Endothelial cell of umbilical vein (primary cell): ENCODE data around the gene TTLL5.

Experiments used
- CTCF ChIP-seq, 2 donors: IDR thresholded peaks; 1 replicate in 1 of 2; 2 replicates in 1 of 2; pipeline ENCODE4 v1.5.1; 2011; ENCODE audit warnings: low read length in 2 of 2, mild to moderate bottlenecking in 2 of 2, moderate library complexity in 2 of 2, control low read depth in 1 of 2, inconsistent platforms in 1 of 2, low read depth in 1 of 2; ENCODE audit not compliant: insufficient read depth in 1 of 2; ENCODE audit errors: extremely low read depth in 1 of 2
- EZH2 ChIP-seq: IDR thresholded peaks from 2 replicates; pipeline ENCODE4 v1.6.1; 2012; ENCODE audit warnings: borderline replicate concordance, low read depth, mild to moderate bottlenecking, moderate library complexity, low read length, inconsistent platforms; ENCODE audit not compliant: severe bottlenecking
- POLR2A ChIP-seq: IDR thresholded peaks from 2 replicates; pipeline ENCODE4 v1.6.1; 2012; ENCODE audit warnings: low read depth, mild to moderate bottlenecking, control low read depth, low read length

DNA sequence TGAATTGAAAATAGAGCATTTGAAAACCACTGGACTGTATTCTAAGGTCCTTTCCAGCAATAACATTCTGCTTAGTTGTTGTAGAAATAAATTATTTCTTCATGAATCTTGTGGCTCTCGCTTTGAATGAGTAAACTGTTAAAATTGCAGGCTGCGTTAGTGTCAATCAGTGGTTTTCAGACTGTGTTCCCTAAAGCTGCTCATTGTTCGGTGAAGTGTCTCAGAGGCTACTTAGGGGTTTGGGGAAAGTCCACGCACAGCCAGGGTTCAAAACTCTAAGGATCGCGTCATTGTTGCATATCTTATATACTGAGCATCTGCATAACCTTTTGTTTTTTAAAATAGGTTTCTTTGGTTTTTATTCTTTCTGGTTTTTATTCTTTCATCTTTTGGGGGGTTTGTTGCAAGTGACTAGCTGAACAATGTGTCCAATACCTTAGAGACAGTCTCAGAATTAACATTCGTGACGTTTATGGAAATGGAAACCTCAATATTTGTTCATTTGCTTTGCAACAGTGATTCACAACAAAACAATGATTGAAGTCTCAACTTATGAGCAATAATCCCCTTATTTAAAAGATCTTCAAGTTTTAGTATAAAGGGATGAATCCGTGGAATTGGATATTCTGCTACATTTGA lies 108.1 kb downstream of the TTLL5 start:
- TF ChIP-seq CTCF (IDR thresholded peaks at IDR 0.05; ENCODE audit: extremely low read depth in 1 of 2, insufficient read depth in 1 of 2, low read depth in 1 of 2, low read length in 2 of 2) (no peak), EZH2 (no peak), POLR2A (no peak)
